ENCODE measurements around the gene XKR8.
"Not testable (repeated sequence)": the region's sequence is repeated elsewhere in the genome, so short reads cannot be mapped to it uniquely, and the experiment has no call there.

The XKR8 gene

GRCh38 chr1:27993241-27993640 is 33.5 kb downstream of the XKR8 start:
- Mint-ChIP-seq H3K4me1 (ENCODE audit: low read depth) (peaks cover 27% of the 10 kb centered on the region), H3K27ac (peak overlapping the region; percentile 79), H3K36me3 (ENCODE audit: low read depth) (peaks cover 69% of the 10 kb centered on the region), H3K27me3 (no peaks in the 10 kb centered on the region), H3K9me3 (no peaks in the 10 kb centered on the region), H3K4me3 (no peak overlapping the region)

DNA sequence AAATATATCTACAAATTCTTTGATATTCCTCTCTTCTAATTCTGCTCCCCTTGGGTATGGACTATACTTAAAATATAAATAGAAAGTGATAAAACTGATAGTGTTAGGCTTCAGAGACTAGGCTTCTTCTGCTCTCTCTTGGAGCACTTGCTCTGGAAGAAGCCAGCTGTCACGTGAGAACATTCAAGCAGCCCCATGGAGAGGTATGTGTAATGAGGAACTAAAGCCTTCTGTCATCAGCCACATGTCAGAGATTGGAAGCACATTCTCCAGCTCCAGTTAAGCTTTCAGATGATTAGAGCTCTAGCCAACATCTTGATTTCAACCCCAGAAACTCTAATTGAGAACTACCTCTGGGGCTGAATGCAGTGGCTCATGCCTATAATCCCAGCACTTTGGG is 34.3 kb downstream of the XKR8 start:
- Mint-ChIP-seq H3K36me3 (ENCODE audit: low read depth) (peaks cover 64% of the 10 kb centered on the region), H3K27ac (no peak overlapping the region), H3K27me3 (no peaks in the 10 kb centered on the region), H3K4me3 (no peak overlapping the region), H3K9me3 (no peaks in the 10 kb centered on the region), H3K4me1 (ENCODE audit: low read depth) (peaks cover 27% of the 10 kb centered on the region)

DNA sequence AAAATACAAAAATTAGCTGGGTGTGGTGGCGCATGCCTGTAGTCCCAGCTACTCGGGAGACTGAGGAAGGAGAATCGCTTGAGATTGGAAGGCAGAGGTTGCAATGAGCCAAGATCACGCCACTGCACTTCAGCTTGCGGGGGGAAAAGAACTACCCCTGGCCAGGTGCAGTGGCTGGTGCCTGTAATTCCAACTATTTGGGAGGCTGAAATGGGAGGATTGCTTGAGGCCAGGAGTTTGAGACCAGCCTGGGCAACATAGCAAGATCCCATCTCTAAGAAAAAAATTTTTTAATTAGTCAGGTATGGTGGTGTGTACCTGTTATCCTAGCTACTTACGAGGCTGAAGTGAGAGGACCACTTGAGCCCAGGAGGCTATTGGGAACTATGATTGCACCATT is 34.8 kb downstream of the XKR8 start:
- H3K4me3 Mint-ChIP-seq, H3K9me3 Mint-ChIP-seq, H3K27me3 Mint-ChIP-seq, H3K27ac Mint-ChIP-seq: not testable (repeated sequence)
- peaks cover 27% of the 10 kb centered on the region for H3K4me1 Mint-ChIP-seq (ENCODE audit: low read depth)
- H3K36me3 Mint-ChIP-seq (ENCODE audit: low read depth) = peaks cover 63% of the 10 kb centered on the region

DNA sequence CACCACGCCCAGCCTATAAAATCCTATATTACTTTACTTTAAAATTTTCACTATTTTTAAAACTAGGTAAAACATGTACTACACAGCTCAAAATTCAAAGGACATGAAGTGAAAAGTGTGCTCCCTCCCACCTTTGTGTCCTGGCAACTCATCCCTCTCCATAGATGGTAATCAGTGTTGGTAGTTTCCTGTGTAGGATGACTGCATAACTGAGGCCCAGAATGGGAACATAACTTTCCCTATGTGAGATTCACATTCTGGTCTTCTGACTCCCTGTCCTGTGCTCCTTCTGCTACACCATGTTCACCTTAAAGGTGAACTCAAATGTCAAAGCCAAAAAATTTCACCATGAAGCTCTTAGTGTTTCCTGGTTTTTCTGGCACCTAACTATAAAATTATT is 39.3 kb downstream of the XKR8 start:
- H3K27ac Mint-ChIP-seq = no peak overlapping the region
- no peak overlapping the region for H3K4me3 Mint-ChIP-seq
- peaks cover 2% of the 10 kb centered on the region for H3K4me1 Mint-ChIP-seq (ENCODE audit: low read depth)
- no peaks in the 10 kb centered on the region for H3K9me3 Mint-ChIP-seq
- H3K27me3 Mint-ChIP-seq = no peaks in the 10 kb centered on the region
- peaks cover 44% of the 10 kb centered on the region for H3K36me3 Mint-ChIP-seq (ENCODE audit: low read depth)

GRCh38 chr1:28002600-28002999 is 42.8 kb downstream of the XKR8 start:
- Mint-ChIP-seq H3K4me3 (no peak overlapping the region), H3K27ac (no peak overlapping the region), H3K36me3 (ENCODE audit: low read depth) (peaks cover 48% of the 10 kb centered on the region), H3K27me3 (no peaks in the 10 kb centered on the region), H3K4me1 (ENCODE audit: low read depth) (no peaks in the 10 kb centered on the region), H3K9me3 (no peaks in the 10 kb centered on the region)

GRCh38 chr1:28003117-28003516 is 43.3 kb downstream of the XKR8 start:
- H3K27ac Mint-ChIP-seq; H3K4me3 Mint-ChIP-seq; H3K9me3 Mint-ChIP-seq; H3K27me3 Mint-ChIP-seq; H3K4me1 Mint-ChIP-seq (ENCODE audit: low read depth): not testable (repeated sequence)
- H3K36me3 Mint-ChIP-seq (ENCODE audit: low read depth) = peaks cover 48% of the 10 kb centered on the region

GRCh38 chr1:28010969-28011368 is 51.2 kb downstream of the XKR8 start:
- Mint-ChIP-seq H3K9me3 (no peaks in the 10 kb centered on the region), H3K4me1 (ENCODE audit: low read depth) (no peaks in the 10 kb centered on the region), H3K27ac (no peak overlapping the region), H3K4me3 (no peak overlapping the region), H3K27me3 (no peaks in the 10 kb centered on the region), H3K36me3 (ENCODE audit: low read depth) (peaks cover 53% of the 10 kb centered on the region)

Data from stimulated activated naive CD8-positive, alpha-beta T cell treated with anti-CD3 and anti-CD28 coated beads, Interleukin-15, Interleukin-2, amounts not matched to agents 100 ng/mL and 50 ng/mL, for 24 hours (primary cell).